GM18858 (cell line): ENCODE data around the gene GABPB2.

Source experiments
- ATAC-seq: cut with Tn5 transposase; IDR thresholded peaks from one replicate; pipeline ENCODE4 v1.9.1; 2021; ENCODE audit not compliant: unreplicated experiment

GABPB2 gene

GRCh38 chr1:151070474-151071276 is at the start of gene GABPB2:
GABPB2 (plus strand) TSS chr1:151070761; CDS start chr1:151088190, 17,429 bp downstream.
- no peak for ATAC-seq

- ATAC-seq: no peak
Observed at GRCh38 chr1:151024540-151025146, 45.9 kb upstream of the GABPB2 start.

- ATAC-seq: no peak
Observed at GRCh38 chr1:151026460-151026859, 44.1 kb upstream of the GABPB2 start.

DNA sequence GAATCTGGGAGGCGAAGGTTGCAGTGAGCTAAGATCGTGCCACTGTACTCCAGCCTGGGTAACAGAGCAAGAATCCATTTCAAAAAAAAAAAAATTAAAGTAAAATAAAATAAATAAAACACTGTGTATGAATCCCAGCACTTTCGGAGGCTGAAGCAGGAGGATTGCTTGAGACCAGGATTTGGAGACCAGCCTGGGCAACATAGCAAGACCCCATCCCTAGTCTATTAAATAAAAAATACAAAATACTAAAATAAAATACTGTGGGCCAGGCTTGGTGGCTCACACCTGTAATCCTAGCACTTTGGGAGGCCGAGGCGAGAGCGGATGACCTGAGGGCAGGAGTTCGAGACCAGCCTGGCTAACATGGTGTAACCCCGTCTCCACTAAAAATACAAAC is 38.4 kb upstream of the GABPB2 start:
- ATAC-seq: no peak

DNA sequence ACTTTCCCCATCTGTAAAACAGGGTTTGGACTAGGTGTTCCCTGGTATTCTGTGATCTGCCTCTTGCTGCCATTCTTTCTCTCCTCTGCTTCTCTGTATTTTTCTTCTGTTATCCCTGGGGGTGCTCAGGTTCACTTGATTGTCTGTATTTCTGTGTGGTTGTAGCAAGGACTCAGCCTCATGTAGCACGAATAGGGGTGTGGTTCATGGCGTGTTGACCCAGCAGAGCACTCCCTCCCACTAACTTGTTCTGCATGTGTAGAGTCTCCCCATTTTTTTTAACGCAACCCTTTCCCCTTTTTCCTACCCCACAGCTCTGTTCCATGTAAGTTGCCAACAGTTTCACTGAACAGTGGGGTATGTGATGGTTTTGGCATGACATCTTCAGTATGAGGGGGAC is 35.4 kb upstream of the GABPB2 start:
- ATAC-seq: no peak

GRCh38 chr1:151036356-151036755 is 34.2 kb upstream of the GABPB2 start, which contains the start of gene BNIPL:
BNIPL (plus strand) TSS chr1:151036586; CDS start chr1:151036726, 140 bp downstream.
- ATAC-seq: no peak

- ATAC-seq: no peak
Observed at GRCh38 chr1:151037032-151037431, 33.5 kb upstream of the GABPB2 start.

GRCh38 chr1:151039521-151039920 is 31.0 kb upstream of the GABPB2 start:
- no peak for ATAC-seq

DNA sequence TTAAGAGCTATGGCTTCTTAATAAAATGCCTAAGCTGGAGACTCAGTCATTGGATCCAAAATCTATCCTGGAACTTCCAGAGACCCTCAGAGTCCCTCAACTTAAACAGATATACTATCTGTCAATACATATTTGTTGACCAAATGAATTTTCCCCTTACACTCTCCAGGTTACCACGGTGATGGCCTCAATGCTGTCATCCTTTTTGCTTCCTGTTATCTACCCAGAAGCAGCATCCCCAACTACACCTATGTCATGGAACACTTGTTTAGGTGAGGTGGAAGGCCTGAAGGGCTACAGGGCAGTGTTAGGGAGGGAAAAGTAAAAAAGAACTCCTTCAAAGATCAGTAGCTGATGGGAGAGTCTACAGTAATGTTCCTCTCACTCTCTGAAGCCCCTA is 27.4 kb upstream of the GABPB2 start:
- no peak for ATAC-seq

GRCh38 chr1:151047591-151047924 is 23.0 kb upstream of the GABPB2 start, which contains the start of gene C1orf56:
C1orf56 (plus strand) TSS chr1:151047751; CDS start chr1:151047848, 97 bp downstream.
- no peak for ATAC-seq

GRCh38 chr1:151047925-151048644 is 22.5 kb upstream of the GABPB2 start:
- no peak for ATAC-seq

DNA sequence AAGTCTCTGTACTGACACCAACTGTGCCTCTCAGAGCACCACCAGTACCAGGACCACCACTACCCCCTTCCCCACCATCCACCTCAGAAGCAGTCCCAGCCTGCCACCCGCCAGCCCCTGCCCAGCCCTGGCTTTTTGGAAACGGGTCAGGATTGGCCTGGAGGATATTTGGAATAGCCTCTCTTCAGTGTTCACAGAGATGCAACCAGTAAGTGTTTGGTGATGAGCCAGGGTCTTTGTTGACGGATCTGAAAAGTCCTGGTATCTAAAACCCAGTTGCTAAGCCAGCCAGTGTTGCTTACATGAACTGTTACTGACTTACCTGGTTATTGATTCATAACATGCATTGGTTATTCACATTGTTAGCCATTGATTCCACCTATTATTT is 21.9 kb upstream of the GABPB2 start:
- no peak for ATAC-seq

GRCh38 chr1:151049458-151049857 is 21.1 kb upstream of the GABPB2 start:
- ATAC-seq: no peak

GRCh38 chr1:151050051-151050688 is 20.4 kb upstream of the GABPB2 start:
- ATAC-seq: no peak

DNA sequence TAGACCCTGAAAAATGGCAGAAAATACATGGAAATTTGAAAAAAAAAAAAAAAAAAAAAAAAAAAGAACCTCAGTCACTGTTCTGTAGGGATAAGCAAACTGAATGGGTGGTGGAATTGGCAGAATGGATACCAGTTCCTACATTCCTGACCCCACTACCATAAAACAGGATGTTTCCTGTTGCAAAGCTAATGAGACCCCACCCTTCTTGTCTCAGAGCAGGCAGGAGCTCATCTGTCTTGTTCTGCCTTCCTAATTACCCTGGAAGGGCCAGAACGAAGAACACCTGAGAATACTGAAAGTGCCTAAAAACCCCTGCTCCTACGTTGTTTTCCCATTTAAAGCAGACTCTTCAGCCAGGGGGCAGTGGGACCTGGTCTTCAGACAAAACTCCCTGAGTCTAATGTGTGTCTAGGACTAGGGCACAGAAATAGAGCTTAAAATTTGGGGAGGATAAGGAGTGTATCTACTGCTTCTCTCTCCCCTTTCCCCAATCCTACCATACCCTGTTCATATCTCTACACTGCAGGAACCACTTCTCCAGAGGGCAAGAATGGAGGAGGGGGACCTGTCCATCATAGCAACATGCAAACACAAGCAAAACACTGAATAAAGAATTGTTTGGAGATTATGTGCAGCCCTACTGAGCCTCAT is 19.1 kb upstream of the GABPB2 start:
- ATAC-seq: no peak

DNA sequence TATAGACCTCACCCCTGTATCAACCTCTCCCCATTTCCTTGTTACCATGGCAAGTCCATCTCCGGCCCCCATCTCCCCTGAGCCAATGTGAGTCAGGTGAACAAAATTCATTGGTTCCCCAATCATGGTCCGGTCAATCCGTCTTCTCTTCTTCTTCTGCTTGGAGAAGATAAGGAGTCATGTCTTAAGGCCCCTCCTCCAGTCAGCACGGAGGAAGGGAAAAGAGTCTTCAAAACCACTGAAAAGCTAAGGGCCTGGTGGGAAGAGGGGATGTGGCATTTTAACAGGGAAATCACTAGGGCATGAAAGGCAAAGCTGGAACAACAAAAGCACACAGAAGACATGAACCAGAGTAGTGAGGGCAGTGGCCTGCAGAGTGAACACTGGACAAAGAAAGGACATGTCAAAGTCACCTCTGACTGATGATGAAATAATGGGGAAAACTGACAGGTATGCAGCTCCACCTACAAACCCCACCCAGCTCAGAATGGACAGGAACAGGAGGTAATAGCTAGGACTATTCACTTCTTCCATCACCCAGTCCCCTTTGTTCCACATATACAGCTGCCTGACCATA is 15.5 kb upstream of the GABPB2 start:
- ATAC-seq: no peak

- no peak for ATAC-seq
Observed at GRCh38 chr1:151055581-151055980, 15.0 kb upstream of the GABPB2 start.

DNA sequence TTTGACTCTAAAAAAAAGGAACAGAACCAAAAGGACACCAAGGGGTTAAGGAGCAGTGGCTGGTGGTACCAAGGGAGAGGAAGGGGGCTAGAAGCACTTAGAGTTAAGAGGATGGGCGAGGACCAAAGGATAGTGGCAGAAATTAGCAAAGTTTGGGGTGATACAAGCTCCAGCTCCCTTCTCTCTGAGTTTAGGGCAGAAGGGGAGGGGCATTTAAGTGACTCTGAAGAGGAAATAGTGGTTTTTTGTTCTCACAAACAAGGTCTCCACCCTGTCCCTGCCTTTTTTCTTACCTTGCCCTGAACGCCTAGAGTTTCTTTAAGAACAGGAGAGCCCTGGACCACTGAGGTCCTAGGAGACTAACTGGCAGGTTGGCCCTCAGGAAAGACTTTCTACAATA is 14.4 kb upstream of the GABPB2 start:
- ATAC-seq: no peak

- ATAC-seq: no peak
Observed at GRCh38 chr1:151058692-151059091, 11.9 kb upstream of the GABPB2 start.
